ENCODE measurements around the gene SLC12A9.

DNA sequence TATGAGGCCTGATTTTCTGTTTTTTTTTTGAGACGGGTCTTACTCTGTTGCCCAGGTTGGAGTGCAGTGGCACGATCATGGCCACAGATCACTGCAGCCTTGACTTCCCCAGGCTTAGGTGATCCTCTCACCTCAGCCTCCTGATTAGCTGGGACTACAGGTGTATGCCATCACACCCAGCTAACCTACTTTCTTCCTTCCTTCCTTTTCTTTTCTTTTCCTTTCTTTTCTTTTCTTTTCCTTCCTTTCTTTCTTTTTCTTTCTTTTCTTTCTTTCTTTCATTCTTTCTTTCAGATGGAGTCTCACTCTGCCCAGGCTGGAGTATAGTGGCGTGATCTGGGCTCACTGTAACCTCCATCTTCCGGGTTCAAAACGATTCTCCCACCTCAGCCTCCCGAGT, 26.2 kb downstream of the SLC12A9 start:
- no peak for TF ChIP-seq CEBPB (IDR thresholded peaks at IDR 0.05; ENCODE audit: low read depth, low read length)
- TF ChIP-seq, protein P1, sequence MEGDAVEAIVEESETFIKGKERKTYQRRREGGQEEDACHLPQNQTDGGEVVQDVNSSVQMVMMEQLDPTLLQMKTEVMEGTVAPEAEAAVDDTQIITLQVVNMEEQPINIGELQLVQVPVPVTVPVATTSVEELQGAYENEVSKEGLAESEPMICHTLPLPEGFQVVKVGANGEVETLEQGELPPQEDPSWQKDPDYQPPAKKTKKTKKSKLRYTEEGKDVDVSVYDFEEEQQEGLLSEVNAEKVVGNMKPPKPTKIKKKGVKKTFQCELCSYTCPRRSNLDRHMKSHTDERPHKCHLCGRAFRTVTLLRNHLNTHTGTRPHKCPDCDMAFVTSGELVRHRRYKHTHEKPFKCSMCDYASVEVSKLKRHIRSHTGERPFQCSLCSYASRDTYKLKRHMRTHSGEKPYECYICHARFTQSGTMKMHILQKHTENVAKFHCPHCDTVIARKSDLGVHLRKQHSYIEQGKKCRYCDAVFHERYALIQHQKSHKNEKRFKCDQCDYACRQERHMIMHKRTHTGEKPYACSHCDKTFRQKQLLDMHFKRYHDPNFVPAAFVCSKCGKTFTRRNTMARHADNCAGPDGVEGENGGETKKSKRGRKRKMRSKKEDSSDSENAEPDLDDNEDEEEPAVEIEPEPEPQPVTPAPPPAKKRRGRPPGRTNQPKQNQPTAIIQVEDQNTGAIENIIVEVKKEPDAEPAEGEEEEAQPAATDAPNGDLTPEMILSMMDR (conservative IDR thresholded peaks at IDR 0.05; ENCODE audit: low read depth, low read length): no peak
- no peak for TF ChIP-seq RCOR1 (IDR thresholded peaks at IDR 0.05; ENCODE audit: insufficient replicate concordance, low read length)
- TF ChIP-seq, protein P2, sequence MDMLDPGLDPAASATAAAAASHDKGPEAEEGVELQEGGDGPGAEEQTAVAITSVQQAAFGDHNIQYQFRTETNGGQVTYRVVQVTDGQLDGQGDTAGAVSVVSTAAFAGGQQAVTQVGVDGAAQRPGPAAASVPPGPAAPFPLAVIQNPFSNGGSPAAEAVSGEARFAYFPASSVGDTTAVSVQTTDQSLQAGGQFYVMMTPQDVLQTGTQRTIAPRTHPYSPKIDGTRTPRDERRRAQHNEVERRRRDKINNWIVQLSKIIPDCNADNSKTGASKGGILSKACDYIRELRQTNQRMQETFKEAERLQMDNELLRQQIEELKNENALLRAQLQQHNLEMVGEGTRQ (IDR thresholded peaks at IDR 0.05; ENCODE audit: low read depth, low read length): no peak
- no peak for TF ChIP-seq RAD21 (IDR thresholded peaks at IDR 0.05; ENCODE audit: low read length)
- no peak for TF ChIP-seq NFE2L2 (IDR thresholded peaks at IDR 0.05; ENCODE audit: low read depth, low read length)
- no peak for TF ChIP-seq MAZ (IDR thresholded peaks at IDR 0.05; ENCODE audit: borderline replicate concordance, low read depth, low read length)
- no peak for TF ChIP-seq POLR2A (IDR thresholded peaks at IDR 0.05; ENCODE audit: low read depth, low read length)
- TF ChIP-seq, protein P3, sequence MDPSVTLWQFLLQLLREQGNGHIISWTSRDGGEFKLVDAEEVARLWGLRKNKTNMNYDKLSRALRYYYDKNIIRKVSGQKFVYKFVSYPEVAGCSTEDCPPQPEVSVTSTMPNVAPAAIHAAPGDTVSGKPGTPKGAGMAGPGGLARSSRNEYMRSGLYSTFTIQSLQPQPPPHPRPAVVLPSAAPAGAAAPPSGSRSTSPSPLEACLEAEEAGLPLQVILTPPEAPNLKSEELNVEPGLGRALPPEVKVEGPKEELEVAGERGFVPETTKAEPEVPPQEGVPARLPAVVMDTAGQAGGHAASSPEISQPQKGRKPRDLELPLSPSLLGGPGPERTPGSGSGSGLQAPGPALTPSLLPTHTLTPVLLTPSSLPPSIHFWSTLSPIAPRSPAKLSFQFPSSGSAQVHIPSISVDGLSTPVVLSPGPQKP (IDR thresholded peaks at IDR 0.05; ENCODE audit: borderline replicate concordance, low read depth, low read length): no peak
- TF ChIP-seq RFX5 (IDR thresholded peaks at IDR 0.05; ENCODE audit: low read depth, low read length): no peak
- no peak for TF ChIP-seq BHLHE40 (IDR thresholded peaks at IDR 0.05; ENCODE audit: low read depth, low read length)

Data from IMR-90 (cell line).